Stimulated activated CD4-positive, alpha-beta T cell treated with anti-CD3 and anti-CD28 coated beads, Interleukin-4, amount 100 ng/mL, for 48 hours (primary cell): ENCODE measurements around the gene TASOR.

Experiments
- DNase-seq, 2 donors: peaks; one replicate each; pipeline ENCODE4 v3.0.0-alpha.2; 2020; ENCODE audit warnings: low read depth in 2 of 2

TASOR gene

DNA sequence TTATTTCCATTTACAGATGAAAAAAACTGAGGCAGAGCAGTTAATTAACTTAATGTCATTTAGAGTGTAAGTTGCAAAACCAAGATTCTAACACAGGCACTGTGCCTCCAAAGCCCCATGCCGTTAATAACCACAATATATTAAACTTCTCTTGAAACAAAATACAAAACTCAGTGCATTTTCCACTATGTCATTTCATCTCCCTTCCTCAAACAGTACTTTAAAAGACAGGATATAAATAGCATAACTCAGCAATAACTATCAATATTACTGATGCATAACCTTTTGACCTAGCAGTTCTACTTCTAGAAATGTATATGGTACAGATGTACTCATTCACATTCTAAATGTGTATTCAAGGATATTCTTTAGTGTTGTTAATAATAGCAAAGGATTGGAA lies 5.1 kb upstream of the TASOR start:
- no peak for DNase-seq

DNA sequence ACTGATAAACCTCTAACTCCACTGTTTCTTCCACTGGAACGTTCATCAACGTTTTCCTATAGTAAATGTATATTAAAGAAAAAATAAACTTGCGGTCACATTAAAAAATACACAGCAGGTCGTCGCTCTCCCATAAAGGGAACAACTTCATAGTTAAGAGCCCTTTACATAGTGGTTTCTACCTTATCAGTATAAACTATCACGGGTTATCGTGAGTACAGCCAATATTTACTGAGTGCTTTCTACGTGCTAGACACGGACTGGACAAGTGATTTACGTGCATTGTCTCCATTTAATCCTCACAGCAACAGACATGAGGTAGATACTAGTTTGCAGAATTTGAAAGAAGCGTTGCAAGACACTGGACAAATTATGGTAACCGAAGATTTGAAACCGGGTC lies 964 bp upstream of the TASOR start:
- DNase-seq: no peak

DNA sequence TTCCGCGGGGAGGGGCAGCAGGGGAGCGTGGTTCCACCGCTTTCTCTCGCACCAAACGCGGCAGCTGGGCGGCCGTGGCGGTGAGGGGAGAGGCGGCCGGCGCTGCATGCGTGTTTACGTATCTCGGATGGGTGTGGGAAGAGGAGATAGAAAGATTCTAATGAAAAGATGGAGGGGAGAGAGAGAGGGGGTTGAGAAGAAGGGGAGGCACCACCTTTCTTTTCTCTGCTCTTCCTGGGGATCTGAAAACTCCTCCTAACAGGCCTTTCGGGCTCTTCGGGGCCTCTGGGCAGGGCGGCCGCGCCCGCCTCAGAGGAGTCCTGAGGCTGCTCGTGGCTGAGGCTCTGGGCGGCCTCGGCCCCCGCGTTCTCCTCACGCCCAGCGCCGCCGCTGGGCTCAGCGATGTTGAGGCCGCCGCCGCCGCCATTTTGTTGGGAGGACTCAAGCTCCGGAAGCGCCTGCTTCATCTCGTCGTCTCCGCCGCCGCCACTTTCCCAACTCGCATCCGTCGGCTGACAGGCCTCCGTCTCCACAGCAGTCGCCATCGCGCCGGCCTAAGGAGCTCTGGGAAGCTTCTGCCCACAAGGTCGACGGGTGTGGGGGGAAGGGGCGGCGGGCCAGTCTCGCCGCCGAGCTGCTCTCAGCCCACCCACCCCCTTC lies 473 bp downstream of the TASOR start:
- peak; percentile 70 to 76 for DNase-seq

DNA sequence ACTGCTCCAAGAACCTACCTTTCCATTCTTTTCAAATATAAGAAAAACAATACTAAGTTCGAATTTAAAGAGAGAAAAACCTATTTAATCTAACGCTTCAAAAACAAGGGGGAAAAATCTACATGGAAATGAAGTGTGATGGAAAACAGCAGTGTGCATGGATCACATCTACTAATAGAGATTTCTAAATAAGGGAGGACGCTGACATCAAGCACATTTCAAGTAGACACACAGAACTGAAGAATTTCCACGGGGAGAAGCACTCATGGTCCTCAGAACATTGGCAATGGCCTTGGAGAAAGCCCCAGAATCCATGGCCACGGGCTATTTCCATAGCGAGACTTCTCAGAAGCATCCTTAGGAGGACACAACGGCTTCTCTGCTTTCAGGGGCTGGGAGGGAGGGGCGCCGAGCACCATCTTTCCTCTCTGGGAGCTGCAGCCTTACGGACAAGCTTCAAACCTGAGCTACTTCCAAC lies 1.0 kb downstream of the TASOR start:
- no peak for DNase-seq

DNA sequence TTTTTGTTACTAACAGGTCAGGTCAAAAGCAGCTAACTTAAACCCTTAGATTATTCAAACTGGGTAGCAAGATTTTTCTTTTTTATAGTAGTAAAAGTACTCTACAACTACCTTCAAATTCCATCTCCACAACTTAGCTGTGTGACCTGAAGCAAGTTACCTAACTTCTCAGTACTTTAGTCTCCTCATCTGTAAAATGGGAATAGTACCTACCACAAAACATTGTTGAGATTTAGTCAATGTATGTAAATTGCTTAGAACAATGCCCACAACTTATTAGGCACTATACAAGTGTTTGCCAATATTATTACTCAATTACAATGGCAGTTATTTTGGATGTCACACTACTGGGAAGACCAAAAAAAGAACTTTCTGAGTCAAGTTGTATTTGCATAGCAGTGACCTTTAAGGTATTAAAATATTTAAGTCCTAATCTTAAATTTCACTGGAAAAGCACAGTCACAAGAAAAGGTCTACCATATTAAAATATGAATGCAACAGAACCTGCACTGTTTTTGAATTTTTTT lies 2.9 kb downstream of the TASOR start:
- DNase-seq: no peak

DNA sequence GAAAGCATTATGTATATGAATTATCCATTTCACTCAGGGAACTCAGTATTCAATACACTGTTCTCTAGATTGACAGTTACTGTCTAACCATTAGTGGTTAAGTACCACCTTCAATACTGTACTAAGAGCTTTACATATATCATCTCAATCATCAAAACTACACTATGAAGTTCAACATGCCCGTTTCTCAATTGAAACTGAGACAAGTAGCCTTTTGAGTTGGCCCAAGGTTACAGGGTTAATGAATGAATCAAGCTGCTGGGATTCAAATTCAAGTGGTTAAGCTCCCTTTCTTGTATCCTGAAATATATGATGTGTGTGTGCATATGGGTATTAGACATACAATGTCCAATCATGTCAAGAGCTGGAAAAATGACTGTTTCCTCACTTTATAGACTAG lies 5.8 kb downstream of the TASOR start:
- DNase-seq: no peak

DNA sequence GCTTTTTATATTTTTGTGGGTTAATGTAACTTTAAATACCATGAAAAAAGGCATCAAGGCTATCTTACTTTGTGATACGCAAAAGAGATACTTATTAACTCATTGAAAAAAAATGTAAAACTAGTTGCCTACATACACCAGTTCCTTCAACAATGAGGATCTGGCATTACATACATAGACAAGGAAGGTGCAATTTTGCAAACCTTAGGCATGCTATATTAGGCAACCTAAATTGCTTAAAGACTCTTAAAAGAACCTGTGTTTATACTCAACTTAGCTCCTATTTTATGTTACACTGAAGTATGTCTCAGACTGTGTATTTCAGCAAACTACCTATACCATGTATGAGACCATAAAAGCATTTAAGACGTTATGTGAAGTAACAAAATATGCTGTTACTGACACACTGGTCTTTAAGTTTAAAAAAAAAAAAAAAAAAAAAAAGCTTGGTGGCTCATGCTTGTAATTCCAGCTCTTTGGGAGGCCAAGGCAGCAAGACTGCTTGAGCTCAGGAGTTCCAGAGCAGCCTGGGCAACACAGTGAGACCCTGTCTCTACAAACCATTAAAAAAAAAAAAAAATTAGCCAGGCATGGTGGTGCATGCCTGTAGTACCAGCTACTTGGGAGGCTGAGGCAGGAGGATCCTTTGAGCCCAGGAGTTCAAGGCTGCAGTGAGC lies 9.1 kb downstream of the TASOR start:
- DNase-seq: no peak

DNA sequence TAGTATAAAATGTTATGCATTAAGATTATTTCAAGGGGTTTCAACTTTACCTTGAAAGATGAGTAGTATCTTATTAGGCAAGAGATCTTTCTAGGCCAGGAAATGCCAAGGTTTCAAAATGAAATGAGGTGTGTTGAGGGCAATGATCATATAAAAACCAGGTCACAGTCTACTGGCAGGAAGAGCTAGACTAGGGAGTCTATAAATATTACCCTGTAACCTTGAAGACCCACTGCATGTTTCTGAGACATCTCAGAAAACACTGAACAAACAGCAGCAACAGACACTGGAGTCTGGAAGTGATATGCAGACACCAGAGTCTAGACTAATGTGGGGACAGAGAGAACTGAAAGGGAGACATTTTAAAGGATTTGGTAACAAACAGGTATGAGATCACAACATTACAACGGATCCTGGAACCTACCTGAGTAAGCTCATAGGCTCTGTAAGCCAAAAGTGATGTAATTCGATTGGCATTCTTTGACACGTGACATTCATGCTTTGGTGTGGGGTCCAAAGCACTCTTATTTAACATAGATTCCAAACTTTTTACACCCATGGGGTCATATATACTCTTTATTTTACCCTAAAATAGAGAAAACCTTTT lies 15.0 kb downstream of the TASOR start:
- no peak for DNase-seq

DNA sequence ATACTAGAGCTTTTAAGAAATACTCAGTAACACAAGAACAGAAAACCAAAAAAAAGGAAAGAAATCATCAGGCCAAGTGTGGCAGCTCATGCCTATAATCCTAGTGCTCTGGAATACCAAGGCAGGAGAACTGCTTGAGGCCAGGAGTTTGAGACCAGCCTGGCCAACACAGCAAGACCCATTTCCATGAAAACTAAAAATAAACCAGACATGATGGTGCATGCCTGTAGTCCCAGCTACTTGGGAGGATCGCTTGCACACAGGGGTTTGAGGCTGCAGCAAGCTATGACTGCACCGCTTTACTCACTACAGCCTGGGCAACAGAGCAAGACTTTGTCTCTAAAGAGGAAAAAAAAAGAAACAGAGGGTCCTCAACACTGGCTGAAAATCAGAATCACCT lies 18.2 kb downstream of the TASOR start:
- DNase-seq: no peak

DNA sequence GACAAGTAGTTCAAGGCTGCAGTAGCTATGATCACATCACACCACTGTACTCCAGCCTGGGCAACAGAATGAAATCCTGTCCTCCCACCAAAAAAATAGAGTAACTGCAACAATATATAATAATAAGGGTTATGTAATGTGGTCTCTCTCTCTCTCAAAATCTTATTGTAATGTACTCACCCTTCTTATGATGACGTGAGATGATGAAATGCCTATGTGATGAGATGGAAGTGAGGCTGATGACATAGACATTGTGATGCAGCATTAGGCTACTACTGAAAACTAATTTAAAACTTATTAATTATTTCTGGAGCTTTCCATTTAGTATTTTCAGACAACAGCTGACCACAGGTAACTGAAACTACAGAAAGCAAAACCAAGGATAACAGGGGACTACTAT lies 27.4 kb downstream of the TASOR start:
- no peak for DNase-seq

DNA sequence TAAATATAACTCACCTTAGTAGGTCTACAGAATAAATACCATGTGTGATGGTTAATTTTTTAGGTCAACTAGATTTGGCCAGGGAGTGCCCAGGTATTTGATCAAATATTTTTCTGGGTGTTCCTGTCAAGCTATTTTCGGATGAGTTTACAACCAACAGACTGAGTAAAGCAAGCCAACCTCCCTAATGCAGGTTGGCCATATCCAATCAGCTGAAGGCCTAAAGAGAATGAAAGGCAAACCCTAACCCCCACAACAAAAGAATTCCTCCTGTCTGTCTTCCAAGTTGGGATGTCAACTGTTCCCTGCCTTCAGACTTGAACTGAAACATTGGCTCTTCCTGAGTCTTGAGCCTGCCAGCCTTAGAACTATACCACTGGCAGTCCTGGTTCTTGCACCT lies 28.6 kb downstream of the TASOR start:
- DNase-seq: no peak

DNA sequence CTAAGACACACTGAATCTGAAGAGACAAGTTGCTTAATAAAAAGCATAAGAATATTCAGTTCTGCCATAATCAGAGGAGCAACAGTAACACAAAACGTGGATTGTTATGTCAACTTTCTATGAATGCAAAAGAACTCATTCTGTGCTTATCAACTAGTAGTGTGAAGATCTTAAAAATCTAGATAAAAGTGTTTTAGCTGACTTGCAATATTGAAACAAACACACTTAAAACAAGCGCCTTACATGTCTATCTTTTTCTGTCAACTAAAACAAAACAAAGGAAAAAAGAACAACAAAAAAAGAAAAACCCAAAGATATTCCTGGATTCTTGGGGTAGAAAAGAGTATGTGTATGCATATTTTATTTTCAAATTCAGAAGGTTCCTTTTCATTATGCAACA lies 37.7 kb downstream of the TASOR start:
- DNase-seq: no peak

DNA sequence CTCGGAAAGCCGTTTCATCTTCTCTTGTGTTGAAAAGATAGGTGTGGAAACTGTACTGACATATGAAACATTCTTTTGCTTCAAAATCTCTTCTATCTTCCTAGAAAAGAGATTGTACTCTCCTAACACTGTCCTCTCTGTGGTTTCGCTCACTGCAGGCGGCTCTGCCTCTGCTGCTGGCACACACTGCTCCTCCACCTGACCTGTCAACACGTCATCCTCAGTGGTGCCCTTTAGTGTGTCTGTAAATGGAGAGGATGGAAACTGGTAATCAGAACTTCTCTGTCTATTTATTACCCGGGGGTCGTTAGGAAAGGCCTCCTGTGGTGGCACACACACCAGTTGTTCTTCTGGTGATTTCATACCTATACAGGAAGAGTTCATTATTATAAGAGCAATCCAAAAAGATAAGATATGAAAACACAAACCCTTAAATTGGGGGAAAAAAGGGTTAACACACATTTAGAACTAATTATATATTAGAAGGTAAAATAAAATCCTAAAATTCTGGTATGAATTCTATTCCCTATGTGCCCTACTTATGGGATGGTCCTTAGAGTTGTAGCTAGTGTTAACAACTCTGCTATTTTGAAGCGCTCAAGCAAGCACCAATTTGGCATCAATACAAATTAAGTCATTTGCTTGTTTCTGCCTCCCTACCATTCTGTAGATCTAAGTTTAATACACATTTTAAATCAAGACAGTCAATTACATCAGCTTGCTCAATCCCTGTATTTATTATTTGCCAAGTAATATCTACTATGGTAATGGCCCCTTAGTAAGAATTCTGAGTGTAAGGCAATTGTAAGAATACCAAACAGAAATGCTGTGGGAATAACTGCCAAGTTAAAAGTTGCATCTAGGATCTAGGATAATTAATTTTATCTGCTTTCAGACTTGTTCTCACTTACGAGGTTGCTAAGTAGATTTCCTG lies 49.2 kb downstream of the TASOR start:
- DNase-seq: no peak
